Ramos (cell line): ENCODE data around the gene UBXN2A.

Source experiments
- in situ Hi-C: fragments of 300-500 bp; cut with MboI; formaldehyde crosslinking; loops from one replicate; pipeline ENCODE4 v1.14.3; 2022; ENCODE audit warnings: low sequenced_read_pairs; ENCODE audit not compliant: unreplicated experiment

UBXN2A gene, protein sequence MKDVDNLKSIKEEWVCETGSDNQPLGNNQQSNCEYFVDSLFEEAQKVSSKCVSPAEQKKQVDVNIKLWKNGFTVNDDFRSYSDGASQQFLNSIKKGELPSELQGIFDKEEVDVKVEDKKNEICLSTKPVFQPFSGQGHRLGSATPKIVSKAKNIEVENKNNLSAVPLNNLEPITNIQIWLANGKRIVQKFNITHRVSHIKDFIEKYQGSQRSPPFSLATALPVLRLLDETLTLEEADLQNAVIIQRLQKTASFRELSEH

DNA sequence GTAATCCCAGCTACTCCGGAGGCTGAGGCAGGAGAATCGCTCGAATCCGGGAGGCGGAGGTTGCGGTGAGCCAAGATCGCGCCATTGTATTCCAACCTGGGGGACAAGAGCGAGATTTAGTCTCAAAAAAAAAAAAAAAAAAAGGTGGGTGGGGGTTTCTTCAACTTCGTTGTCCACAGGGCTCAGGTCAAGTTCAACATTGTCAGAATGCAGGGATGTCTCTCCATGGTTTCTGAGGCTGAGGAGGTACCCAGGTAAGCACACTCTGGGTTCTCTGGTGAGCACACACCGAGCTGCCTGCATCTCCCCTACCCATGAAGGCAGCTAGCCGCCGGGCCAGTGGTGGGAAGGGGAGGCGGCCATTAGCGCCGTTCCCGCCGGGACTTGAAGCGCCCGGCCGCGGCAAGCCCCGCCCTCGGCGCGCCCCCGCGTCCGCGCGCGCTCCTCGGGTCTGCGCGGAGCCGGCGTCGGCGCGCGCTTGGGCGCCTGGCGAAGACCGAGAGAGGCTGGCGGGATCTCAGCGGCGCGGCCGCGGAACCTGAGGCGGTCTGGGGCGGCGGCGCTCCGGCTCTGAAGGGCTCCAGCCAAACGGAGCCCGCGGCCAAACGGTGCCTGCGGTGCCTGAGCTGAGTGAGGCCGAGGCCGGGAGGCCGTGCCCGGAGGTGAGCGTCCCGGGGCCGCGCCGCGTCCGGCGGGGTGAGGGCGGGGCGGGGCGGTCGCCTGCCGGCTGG, at the start of gene UBXN2A:
UBXN2A (plus strand) TSS at position 477 of the 731 bp plus-strand sequence. CDS start 17,852 bp downstream, outside the sequence.
- in situ Hi-C loops = no loop called here

DNA sequence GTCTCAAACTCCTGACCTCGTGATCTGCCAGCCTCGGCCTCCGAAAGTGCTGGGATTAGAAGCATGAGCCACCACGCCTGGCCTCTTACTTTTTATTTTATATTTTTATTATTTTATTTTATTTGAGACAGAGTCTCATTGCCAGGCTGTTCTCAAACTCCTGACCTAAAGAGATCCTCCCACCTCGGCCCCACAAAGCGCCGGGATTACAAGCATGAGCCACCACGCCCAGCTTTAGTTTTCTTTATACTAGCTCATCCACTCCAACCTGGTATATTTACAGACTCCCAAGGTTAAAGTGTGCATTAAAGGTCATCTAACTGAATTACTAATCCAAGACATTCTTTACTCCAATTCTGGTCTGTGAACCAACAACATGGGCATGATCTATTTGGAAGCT, 40.1 kb upstream of the UBXN2A start:
- in situ Hi-C loops = no loop called here

DNA sequence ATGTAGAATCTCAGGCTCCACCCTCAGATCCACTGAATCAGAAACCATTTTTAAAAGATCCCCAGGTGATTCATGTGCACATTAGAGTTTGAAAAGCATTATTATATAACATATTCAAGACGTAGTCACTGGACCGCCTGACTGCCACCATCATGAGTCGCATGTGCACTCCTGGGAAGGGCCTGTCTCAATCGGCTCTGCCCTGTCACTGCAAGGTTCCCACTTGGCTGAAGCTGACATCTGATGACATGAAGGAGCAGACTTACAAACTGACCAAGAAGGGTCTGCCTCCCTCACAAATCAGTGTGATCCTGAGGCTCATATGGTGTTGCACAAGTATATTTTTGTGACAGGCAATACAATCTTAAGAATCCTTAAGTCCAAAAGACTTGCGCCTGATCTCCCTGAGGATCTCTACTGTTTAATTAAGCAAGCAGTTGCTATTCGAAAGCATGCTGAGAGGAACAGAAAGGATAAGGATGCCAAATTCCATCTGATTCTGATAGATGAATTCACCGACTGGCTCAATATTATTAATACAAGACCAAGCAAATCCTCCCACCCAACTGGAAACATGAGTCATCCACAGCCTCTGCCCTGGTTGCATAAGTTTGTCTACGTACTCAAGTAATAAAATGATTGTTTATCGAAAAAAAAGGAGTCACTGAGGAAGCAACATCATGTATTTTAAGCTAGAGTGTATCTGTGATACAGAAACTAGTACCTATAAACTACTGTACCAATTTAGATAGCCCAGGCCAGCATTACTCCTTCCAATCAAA, 39.5 kb upstream of the UBXN2A start:
- in situ Hi-C loops = no loop called here

DNA sequence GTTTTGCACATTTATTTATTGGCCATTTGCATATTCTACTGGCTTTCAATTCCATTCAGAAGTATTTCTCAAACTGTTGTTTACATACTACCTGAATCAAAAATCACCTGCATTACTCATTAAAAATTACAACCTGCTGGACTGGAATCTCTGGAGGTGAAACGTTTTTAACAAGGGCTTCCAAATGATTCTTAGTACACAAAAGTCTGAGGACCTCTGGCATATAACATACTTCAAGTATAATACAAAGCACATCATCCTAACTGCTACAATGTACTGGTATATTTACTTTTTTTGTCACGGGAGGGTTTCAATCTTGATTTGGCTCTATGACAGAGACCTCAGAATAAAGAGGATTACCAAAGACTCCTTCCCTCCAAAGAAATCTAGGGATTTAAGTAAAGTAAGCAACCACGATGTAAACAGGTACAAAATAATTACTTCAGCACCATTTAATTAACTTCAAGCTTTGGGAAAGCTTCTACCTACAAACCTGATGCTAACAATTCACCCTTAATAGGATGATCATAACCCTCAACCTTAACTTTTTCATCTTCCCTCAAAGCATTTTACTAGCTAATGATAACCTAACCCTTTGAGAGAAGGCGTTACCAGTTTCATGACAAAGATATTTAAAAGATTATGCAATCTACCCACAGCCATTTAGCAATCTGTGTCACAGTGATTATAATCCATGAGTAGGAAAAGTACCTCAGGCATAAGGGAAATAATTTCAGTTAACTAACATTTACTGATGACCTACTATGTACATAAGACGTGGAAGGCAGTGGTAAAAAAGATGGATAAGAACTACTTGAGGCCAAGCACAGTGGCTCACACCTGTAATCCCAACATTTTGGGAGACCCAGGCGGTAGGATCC, 38.1 kb upstream of the UBXN2A start:
- in situ Hi-C loops = no loop called here

DNA sequence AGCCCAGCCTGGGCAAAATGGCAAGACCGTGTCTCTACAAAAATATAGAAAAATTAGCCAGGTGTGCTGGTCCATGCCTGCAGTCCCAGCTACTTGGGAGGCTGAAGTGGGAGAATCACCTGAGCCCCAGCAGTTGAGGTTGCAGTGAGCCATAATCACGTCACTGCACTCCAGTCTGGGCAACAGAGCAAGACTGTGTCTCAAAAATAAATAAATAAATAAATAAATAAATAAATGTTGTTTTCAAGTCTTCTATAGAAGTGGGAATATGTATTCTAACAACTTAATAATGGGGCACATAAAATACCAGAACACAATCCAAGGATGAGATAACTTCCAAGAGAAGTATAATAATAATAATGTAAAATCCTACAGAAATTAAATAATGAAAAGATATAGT, 37.2 kb upstream of the UBXN2A start:
- in situ Hi-C loops = no loop called here

DNA sequence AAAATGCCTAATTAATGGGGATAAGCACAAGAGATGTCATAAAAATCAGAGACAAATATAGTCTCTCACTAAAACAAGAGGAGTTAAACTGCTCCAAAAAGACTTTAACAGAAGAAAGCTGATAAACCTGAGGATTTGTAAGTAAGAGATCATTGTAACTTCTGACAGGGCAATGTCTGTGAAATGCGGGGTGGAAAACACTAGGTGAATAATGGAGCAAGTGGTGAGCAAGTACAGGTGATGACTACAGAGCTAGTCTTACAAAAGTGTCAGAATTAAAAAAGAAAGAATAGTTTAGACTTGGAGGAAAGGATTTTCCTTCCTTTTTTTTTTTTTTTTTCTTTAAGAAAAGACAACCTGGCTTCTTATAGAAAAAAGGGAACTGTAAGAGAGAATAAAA, 36.0 kb upstream of the UBXN2A start:
- in situ Hi-C loops = no loop called here

DNA sequence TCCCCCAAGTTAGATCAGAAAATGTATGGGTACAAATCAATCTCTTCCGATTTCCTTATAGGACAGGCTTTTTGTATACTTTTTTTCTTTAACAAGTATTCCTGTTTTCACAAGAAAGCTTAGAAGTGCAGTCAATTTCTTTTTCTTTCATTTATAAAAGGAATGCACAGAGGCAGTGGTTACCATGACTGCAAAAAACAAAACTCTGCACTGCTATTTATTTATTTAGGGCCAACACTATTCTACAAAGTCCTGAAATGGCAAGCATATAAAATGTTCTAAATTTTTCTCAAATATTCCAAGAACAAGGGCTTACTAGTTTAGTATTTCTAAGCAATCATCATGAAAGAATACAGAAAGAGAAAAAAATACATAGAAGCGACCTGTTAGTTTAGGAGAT, 35.6 kb upstream of the UBXN2A start:
- in situ Hi-C loops = no loop called here

DNA sequence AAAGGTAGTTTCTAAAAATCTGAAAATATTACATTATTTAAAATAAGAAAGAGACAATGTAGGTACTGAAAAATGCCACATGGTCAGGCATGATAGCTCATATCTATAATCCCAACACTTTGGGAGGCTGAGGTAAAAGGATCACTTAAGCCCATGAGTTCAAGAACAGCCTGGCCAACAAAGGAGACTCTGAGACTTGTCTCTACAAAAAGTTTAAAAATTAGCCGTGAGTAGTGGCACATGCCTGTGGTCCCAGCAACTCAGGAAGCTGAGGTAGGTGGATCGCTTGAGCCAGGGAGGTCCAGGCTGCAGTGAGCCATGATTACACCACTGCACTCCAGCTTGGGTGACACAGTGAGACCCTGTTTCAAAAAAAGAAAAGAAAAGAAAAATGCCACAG, 35.1 kb upstream of the UBXN2A start:
- in situ Hi-C loops = no loop called here

DNA sequence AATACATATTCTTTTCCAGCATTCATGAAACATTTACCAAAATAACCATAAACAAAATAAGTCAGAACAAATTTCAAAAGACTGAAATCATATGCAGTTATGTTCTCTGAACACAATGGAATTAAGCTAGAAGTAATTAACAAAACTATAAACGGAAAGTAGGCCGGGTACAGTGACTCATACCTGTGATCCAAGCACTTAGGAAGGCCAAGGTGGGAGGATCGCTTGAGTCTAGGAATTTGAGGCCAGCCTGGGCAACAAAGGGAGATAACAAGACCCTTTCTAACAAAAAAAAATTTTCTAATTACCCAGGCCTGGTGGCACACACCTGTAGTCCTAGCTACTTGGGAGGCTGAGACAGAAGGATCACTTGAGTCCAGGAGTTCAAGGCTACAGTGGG, 28.2 kb upstream of the UBXN2A start:
- in situ Hi-C loops = no loop called here

DNA sequence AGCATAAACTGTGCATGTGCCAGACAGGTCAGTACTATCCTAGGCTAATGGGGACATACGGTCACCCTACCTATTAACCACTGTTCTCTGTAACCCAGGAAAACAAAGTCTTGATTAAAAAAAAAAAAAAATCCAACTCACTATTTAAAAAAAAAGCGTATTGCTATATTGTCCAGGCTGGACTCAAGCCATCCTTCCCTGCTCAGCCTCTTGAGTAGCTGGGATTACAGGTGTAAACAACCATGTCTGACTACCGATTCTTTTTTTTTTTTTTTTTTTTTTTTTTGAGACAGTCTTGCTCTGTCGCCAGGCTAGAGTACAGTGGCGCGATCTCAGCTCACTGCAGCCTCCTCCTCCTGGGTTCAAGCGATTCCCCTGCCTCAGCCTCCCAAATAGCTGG, 24.9 kb upstream of the UBXN2A start:
- in situ Hi-C loops = no loop called here

DNA sequence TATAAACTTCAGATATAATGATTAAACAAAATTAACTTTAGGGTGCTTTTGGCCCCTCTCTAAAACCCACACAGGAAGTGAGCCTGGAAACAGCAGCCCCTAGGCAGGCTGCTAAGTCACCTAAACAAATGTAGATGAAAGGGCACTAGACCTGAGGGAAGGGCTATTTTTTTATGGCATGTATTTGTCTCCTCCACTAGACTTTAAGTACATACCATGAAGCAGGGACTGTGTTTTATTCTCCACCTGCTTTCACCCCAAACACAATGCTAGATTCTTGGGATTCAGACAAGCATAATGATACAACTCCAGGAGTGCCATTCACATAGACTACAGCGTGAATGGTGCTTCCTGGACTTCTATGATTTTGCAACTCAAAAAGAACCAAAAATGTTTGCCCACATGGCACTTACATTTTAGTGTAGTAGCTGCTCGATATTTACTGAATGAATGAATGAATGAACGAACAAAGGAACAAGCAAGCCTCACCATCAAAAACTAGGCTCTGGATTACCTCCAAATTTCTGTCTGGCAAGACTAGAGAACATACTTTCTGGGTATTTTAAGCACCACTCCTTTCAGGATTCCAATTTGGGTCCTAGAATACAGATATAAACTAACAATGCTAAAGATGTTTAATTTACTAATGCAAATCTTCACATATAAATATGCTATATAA, 23.4 kb upstream of the UBXN2A start:
- in situ Hi-C loops = no loop called here

DNA sequence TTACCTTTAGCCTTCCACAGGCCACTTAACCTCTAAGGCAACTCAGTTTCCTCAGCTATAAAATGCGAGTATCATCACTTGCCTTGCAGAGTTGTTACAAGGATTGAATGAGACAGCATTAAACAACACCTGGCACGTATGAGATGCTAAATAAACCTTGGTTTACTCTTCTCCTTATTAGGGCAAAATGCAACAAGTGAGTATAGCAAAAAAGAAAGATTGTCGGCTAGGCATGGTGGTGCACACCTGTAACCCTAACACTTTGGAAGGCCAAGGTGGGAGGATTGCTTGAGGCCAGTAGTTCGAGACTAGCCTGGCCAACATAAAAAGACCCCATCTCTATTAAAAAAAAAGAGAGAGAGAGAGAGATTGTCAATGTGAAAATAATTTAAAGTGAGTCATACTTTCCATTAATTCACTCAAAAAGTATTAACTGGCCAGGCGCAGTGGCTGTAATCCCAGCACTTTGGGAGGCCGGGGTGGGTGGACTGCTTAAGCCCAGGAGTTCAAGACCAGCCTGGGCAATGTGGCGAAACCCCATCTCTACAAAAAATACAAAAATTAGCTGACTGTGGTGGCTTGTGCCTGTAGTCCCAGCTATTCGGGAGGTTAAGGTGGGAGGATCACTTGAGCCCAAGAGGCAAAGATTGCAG, 21.3 kb upstream of the UBXN2A start:
- in situ Hi-C loops = no loop called here

DNA sequence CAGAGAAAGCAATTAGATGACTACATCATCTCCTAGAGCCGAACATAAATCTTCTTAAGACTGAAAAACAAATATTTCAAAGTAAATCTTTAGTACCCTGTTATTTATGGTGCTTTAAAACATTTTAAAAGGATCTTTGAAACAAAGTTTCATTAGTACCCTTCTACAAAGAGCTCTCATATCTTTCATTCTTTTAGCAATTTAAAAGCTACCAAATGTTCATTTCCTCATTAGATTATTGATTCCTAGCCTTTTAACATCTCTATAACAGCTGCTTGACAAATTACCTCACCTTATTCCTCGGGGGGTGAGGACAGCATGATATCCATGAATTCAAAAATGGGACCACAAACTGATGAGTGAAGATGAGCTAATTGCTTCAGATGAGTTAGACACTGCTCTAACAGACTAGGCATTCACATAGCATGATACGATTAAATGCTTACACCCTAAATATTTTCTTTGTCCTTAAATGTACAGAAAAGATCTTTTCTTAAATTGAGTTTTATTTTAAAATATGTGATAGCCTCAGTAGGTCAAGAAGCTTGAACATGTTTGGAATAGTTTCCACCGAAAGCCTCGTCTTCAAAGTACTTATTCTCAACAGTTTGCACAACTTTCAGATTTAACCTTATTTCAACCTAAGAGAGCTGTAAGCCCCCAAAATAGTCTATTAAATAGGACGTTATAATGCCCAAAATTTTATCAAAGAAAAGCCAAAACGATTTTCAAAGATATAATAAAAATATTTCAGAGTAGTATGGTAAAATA, 15.5 kb upstream of the UBXN2A start:
- in situ Hi-C loops = no loop called here

DNA sequence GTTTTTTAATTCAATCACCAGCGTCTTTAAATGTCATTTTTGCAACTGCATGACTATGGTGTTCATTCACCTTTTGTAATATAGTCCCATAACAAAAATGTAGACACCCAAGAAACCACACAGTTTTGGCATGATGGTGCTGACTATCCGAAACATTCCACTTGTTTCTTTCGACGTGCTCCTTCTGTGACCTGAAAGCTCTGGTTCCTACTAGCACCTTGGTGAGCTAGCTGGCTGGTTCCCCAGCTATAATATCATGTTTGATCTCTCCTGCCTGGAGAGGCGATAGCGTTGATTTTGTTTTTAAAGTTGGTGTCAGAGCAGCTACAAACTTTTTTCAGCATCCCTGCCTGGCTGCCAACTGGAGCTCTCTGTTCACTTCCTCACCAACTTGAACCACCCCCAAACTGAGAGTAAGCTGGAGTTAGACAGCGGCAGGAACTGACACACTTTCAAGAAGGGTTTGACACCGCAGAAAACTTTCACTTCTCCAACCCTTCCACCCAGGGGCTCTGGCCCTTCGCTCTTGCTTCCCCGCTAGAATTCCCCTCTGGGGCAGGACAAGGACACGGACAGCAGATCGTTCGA, 14.5 kb upstream of the UBXN2A start:
- in situ Hi-C loops = no loop called here

DNA sequence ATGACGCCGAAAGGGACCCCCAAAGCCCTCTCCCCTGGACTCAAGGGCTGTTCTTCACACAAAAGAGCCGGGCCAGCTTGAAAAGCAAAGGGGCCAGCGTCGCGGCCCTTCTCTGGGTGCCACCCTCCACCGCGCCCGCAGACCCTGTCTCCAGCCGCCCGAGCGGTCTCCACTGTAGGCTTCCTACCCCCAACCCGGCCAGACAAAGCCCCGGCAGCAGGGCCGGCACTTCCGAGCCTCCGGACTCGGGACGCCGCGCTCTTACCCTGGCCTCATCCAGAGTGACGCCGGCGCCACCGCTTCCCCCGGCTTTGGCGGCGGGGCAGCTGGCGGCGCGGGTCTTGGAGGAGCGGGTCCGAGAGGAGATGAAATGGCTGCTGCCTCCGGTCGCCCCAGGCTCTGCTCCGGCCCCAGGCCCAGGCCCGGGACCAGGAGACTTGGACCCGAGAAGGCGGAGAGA, 13.9 kb upstream of the UBXN2A start:
- in situ Hi-C loops = no loop called here

DNA sequence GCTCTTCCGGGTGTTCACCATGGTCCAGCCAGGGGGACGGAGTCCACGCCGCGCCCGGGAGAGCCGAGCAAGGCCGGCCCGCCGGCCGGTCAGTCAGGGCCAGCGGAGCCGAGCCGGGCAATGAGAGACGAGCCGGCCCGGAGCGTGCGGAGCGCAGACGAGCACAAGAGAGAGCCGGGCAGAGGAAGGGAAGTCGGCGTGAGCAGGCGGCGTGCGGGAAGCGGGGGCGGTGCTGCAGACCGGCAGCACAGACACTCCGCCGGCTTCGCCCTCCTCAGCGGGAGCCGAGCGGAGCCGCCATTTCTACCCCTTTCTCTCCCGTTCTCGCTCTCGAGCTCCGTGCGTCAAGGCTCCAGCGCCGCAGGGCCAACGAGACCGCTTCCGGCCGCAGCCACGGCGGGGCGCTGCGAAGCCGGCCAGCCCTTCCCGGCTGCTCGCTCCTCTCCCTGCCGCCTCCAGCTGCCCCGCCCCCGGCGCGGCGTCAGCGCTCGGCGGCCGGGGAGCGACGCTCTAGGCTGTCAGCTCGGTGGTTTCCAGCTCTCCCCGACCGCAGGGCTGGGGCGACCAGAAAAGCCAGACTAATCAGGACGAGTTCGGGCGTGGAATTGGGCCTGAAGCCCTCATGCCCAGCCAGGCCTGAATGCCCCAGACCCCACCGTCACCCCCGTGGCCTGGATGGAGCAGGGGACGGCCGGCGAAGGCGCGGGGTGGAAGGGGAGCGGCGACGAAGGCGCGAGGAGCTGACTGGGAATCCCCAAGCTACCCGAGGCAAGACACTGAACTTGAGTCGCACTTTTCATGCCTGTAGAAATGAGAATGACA, 13.3 kb upstream of the UBXN2A start, which contains the start of gene ATAD2B:
ATAD2B (minus strand) TSS at position 374 of the 822 bp plus-strand sequence; CDS start at position 21, 353 bp downstream.
- in situ Hi-C loops = no loop called here

DNA sequence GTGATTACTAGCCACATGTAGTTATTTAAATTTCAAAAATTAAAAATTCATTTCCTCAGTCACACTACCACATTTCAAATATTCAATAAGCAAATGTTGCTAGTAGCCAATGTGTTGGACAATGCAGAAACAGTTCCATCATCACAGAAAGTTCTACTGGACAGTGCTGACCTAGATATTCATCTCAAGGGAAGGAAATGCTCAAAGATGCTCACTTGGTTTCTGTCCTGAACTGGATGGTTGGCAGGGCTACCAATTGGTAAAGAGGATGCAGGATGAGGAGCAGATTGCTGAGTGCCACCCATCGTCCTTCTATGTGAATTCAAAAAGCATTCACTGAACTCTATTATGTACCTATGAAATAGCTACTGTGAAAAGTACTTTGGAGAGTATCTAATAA, 6.0 kb upstream of the UBXN2A start:
- in situ Hi-C loops = no loop called here
